OCI-M2 (cell line): ENCODE data around the gene BCL2L2.
"Not testable (repeated sequence)": the region's sequence is repeated elsewhere in the genome, so short reads cannot be mapped to it uniquely, and the experiment has no call there.

Experiments
- DNase-seq: peaks from one replicate; lab custom pipeline; 2025; ENCODE audit not compliant: unreplicated experiment; lab: John Stamatoyannopoulos, UW

Gene BCL2L2

DNA sequence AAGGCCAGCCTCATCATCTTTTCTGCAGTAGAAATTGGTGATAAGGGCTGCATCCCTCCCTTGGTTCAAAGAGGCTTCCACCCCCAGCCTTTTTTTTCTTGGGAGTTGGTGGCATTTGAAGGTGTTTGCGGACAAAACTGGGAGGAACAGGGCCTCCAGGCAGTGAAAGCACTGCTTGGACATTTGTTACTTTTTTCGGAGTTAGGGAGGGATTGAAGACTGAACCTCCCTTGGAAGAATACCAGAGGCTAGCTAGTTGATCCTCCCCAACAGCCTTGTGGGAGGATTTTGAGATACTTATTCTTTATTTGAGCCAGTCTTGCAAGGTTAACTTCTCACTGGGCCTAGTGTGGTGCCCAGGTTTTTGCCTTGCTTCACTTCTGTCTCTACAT is 17.8 kb downstream of the BCL2L2 start:
- DNase-seq, result no peak

DNA sequence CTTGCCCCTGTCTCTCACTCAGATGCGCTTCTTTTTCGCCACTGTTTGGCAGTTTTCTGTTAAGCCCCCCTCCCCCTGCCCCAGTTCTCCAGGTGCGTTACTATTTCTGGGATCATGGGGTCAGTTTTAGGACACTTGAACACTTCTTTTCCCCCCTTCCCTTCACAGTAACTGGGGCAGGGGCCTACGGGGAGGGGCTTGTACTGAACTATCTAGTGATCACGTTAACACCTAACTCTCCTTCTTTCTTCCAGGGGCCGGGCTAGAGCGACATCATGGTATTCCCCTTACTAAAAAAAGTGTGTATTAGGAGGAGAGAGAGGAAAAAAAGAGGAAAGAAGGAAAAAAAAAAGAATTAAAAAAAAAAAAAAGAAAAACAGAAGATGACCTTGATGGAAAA is 18.4 kb downstream of the BCL2L2 start:
- DNase-seq, result no peak

GRCh38 chr14:23325746-23326145 is 19.1 kb downstream of the BCL2L2 start:
- DNase-seq, result not testable (repeated sequence)

DNA sequence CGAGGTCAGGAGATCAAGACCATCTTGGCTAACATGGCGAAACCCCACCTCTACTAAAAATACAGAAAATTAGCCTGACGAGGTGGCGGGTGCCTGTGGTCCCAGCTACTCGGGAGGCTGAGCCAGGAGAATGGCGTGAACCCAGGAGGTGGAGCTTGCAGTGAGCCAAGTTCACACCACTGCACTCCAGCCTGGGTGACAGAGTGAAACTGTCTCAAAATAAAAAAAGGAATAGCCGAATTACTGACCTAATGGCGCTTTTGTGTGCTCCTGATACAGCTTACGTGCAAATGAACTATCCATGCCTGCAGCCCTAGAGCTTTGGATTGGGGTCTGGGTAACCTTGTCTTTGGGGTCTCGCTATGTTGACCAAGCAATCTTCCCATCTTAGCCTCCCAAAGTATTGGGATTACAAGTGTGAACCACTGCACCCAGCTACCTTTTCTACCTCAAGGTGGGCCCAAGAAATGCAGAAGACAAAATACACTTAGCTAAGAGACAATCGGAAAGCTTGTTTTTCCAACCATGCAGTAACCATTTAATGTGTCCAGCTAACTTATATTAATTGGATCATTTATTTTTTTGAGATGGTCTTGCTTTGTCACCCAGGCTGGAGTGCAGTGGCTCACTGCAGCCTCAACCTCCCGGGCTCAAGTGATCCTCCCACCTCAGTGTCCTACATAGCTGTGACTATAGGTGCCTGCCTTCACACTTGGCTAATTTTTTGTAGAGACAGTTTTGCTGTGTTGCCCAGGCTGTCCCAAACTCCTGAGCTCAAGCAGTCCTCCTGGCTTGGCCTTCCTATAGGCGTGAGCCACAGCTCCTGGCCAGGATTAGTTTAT is 20.1 kb downstream of the BCL2L2 start:
- no peak for DNase-seq

DNA sequence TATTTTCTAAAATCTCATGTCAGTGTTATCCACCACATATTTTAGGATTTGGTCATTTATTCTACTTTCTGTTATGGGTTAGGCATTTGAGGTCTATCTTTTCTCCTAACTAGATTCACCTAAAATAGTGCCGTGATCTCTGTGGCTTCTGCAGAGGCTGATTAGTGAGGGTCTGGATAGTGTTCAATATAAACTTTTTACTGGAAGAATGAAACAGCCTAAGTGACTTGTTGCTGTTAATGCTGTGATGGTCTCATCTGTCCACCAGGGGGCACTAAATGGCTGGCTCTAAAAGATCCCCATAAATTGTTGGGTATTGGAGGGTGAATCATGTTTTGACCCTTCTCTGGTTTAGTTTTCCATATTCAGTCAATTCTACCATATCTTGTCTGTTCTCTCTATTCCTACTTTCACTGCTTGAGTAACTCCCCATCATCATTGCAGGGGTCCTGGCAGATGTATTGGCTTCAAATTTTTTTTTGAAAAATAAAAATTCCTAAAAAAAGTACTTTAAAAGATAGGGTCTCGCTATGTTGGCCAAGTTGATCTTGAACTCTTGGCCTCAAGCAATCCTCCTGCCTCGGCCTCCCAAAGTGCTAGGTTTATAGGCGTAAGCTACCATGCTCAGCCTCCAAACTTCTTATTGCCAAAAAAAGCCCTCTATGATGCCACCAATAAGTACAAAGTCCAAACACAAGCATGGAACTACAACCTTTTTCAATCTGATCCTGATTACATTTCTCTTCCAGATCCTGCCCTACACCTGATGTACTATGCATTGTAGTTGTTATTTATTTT is 21.5 kb downstream of the BCL2L2 start:
- DNase-seq, result peak; percentile 81

DNA sequence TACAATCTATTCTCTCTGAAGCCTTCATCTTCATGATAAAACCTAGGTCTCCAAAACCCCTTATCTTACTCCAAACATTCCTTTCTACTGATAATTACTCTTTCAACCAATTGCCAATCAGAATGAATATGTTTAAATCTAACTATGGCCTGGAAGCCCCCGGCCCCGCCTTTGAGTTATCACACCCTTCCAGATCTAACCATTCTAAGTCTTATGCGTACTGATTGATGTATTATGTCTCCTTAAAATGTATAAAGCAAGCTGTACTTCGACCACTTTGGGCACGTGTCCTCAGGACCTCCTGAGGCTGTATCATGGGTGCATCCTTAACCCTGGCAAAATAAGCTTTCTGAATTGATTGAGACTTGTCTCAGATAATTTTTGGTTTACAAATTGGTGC is 29.0 kb downstream of the BCL2L2 start:
- DNase-seq, result no peak

GRCh38 chr14:23339506-23340268 is 33.1 kb downstream of the BCL2L2 start:
- DNase-seq, result no peak

GRCh38 chr14:23344481-23344880 is 37.8 kb downstream of the BCL2L2 start:
- no peak for DNase-seq

DNA sequence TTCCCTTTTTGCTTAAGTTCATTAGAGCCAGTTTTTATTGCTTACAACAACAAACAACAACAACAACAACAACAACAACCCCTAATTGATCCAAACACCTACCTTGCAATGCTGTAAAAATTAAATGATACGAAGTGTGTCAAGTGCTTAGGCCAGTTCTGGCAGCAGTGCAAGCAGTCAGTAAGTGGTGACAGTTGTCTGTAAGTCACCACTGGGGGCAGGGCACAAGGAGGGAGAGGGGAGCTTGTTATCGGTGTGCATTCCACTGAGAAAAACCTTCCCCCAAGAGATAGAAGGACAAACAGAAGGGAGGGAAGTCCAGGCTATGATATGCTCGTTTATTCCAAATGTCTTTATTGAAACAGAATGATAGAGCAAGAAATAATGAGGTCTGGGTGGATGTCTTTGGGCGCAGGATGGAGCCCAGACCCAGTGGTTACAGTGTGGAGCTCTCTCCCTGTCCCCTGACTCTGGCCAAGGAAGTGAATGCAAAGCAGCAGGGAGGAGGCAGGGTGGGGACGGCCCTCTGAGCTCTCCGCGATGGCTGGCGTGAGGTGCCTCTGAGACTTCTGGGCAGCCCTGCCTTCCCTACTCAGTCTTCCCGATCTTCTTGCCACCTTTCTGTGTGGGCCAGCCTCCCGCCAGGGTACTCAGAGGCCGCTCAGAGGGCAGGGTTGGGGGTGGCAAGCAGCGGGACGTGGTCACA is 39.5 kb downstream of the BCL2L2 start:
- no peak for DNase-seq

DNA sequence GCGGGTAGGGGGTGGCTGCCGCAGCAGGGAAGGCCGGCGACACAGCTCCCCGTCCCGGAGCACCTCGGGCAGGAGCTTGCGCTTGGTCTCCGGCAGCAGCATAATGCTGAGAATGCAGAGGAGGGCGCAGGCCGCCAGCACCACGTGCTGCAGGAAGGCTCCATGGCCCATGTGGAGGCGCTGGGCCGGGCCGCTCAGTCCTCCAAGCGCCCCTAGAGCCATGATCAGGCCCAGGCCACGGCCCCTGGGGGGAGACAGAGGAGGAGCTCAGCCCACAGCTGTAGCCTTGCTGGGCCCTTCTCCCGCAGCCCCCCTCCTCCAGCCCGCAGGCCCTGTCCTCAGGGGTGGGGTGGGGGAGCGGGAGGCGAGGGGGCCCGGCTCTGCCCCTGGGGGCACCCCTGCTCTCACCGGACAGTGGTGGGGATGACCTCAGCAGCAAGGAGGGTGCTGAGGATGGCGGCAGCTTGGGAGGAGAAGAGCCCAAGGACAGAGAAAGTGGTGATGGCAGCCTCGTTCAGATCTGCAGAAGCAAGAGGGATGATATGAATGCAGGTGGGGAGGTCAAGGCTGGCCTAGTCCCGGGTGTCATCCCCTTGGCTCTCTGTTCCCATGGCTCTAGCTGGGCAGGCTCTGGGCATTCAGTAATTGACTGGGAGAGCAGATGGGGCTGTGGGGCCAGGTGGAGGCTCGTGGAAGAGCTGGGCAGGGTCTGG is 40.2 kb downstream of the BCL2L2 start:
- DNase-seq, result no peak

- no peak for DNase-seq
Measured at GRCh38 chr14:23347406-23348296, 41.0 kb downstream of the BCL2L2 start.

DNA sequence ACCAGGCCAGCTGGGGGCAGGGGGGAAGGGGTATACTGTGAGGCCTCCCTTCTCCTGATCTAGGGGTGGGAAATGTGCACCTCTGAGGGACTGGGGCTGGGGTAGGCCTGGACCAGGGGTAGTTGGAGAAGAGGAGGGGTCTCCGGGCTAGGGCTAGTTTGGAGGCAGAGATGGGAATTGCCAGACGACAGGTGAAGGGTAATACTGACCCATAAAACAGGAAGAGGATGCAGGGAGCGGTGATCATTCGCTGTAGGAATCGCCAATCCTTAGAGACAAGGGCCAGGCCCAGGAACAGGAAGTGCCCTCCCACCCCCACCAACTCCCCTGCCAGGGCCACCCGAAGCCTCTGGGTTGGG is 41.6 kb downstream of the BCL2L2 start:
- no peak for DNase-seq

DNA sequence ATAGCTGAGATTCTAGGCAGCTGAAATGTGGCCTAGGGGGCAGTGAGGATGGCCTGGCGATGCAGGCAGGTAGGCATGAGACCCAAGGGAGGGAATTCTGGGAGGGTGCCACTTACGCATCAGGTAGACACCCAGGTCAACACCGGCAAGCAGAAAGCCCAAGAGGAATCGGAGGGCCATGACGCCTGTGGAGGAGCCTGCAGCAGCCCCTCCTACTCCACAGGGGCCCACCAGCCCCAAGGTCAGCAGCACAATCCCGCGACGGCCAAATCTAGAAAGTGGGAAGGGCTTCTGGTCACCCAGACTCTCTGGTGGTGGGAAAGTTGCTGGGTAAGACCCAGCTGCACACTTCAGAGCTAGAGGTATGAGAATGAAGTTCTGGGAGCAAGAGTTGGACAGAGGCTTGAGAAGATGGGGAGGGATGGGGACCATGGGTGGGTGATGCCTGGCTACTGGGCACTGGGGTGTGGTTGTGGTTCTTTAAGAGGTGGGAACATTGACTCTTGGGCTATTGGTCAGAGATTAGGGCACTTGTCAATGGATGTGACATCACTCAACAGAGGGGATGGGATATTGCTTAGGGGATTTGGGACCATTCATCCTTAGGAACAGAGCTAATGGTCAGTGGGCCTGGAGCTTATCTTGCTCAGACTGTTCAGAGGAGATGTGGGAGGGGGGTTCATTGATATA is 42.7 kb downstream of the BCL2L2 start:
- no peak for DNase-seq

- DNase-seq, result no peak
Measured at GRCh38 chr14:23351681-23352505, 45.3 kb downstream of the BCL2L2 start.

DNA sequence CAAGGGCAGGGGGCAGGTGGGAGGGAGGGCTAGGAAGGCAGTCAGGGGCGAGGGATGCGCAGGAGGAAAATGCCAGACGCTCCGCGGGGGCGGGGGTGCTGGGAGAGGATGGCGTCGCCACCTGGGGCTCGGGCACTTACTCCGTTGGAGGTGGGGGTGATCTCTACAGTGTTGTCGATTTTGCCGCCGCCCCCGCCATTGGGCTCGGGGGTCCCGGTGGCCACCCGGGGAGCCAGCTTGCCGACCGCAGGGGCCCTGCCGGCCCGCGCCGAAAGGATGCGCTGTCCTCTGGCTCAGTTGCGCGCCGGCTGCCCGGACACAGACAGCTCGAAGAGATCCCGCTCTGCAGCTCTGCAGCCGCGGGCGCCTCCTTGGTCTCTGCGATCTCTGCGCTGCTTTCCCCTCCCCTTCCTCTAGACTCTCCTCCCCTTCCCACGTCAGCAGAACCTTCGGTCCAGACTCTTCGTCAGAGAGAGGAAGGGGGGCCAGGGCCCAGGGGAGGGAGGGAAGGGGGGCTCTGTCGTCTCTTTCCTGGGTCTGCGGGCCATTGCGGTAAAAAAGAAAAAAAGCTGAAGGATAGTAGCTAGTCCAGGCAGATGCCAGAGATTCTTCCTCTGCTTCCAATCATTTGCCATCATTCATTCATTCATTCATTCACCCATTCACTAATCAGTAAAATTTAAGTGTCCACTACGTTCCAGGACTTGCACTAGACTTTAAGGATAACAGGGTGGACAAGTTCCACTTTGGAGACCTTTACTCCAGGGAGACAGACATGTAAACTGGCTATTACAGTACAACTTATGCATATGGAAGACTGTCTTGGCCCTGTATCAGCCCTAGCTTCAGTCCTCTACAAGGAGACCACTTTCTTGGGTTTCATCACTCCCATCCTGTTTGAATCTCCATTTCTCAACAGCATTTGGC is 46.1 kb downstream of the BCL2L2 start, which contains the start of gene SLC22A17:
Gene SLC22A17, minus strand, starts transcription at position 382 of the 927 bp plus-strand sequence.
- DNase-seq, result no peak

- DNase-seq, result no peak
Measured at GRCh38 chr14:23353433-23353780, 46.8 kb downstream of the BCL2L2 start.

GRCh38 chr14:23354990-23355389 is 48.4 kb downstream of the BCL2L2 start:
- no peak for DNase-seq
